Stimulated activated CD8-positive, alpha-beta memory T cell treated with anti-CD3 and anti-CD28 coated beads, Interleukin-15, amount 100 ng/mL, for 48 hours (primary cell): Measurements from ENCODE around the gene TMEM187.
"Not testable (repeated sequence)": the region's sequence is repeated elsewhere in the genome, so short reads cannot be mapped to it uniquely, and the experiment has no call there.

Experiments used
- DNase-seq, 2 donors: peaks; one replicate each; pipeline ENCODE4 v3.0.0-alpha.2; 2020; ENCODE audit warnings: low read depth in 2 of 2

The TMEM187 gene

DNA sequence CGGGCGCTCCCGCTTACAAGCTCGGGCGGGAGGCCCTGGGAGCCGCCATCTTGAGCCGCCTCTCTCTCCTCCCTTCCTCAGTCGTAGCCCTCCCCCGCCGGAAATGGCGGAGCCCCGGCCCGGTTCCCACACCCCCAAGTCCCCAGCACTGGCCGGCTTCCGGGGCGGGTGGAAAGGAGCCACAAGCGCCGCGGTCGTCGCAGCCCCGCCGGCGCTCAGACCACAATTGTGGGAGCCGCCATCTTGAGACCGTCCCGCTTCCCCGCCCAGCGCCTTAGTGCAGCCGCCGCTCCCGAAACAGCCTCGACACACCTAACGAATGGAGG, 1.5 kb upstream of the TMEM187 start:
- peak; percentile 77 to 90 for DNase-seq

DNA sequence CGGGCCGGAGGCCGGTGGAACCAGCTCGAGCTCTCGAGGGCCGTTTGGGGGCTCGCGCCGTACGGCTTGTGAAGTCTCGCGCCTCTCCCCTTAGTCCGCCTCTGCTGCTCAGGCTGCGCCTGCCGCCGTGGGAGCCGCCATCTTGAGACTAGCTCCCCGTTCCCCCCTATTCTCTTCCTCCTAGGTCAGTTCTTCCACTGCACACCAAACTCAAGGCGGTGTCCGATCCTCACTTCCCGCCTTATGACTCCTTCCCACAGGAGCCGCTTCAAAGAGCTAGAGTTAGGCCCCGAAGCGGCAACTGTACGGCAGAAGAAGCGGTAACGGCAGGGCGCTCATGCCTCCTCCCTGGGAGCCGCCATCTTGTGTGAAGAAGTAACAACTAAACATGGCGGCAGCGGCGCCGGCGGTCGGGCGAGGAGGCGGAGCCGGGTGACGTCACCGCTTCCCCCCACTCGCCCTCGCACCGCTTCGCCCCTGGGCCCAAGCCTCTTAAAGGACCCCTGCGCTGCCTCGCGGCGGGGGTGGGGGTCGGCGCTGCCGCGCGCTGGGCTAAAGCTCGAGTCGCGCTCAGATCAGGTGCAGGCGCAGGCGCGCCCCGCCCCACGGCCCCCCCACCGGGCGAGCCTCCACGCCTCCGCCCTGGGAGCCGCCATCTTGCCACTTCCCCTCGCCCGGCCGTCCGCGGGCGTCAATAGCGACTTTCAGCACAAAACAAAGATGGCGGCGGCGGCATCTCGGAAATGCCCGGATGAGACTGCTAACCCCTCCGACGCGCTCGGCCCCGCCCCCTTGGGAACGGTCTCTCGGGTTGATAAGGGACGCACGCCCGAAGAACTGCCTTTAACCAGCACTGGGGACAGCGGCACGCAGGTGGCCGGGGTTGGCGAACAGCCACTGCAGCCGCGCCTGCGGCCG, 845 bp upstream of the TMEM187 start, which contains the start of gene HCFC1:
HCFC1 (minus strand) TSS at position 369 of the 918 bp plus-strand sequence. CDS start 978 bp downstream, outside the sequence.
- peak; percentile 79 to 89 for DNase-seq

DNA sequence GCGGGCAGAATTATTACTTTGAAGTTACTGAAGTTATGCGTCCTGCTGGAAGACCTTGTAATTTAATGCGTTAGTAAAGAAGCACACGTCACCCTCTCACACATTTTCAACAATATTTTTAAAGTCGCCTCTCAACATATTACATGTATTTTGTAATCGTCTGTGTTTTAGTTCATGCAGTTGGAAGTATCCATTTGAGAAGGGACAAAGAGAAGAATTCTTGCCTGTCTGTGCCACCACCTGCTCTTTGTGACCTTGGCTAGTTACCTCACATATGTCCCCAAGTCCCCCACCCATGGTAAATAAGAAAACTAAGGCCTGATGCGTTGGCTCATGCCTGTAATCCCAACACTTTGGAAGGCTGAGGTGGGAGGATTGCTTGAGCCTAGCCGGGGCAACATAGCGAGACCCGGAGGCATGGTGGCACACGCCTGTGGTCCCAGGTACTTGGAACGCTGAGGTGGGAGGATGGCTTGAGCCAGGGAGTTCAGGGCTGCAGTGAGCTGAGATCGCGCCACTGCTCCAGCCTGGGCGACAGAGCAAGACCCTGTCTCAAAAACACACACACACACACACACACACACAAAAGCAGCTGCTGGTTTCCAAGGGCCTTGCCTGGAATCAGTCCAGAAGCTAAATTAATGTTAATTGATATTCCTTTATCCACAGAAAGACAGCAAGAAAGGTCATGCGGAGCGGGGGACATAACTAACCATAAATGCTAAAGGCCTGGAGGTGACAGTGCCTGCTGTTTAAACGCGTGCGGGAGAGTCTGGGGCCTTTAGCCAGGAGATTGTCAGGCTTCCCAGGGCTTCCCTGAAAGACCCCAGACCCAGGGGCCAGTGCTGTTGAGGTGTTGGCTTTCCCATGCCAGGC, 811 bp downstream of the TMEM187 start:
- no peak for DNase-seq

DNA sequence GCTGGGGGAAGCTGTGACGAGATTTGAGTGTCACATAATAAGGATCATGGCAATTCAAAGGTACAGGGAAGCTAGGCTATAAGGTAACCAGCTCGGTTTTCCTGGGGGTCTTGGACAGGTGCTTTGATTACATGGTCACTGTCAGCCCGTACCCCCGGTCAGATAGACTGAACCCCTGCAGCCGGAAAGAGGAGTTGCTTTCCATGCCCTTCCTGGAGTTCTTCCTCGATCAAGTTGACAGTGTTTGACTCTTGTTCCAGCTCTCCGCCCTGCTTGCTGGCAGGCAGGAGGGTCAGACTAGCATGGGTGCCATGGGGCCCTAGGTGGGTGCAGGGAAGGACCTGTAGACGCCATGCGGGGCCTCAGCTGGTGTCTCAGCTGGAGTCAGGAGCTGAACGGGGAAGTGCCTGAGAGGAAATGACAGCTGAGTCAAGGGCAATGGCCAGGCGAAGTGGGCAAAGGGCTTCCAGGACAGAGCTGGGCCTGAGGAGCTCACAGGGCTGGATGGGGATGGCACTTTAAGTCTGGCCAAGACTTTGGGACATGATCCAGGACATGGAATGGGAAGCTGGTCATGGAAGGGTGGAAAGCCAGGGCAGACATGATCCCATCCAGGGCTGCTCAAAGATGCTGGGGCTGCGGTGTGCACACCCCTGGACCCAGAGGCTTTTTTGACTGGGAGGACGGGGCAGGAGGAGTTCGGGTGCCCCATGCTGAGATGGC, 1.6 kb downstream of the TMEM187 start:
- no peak for DNase-seq

DNA sequence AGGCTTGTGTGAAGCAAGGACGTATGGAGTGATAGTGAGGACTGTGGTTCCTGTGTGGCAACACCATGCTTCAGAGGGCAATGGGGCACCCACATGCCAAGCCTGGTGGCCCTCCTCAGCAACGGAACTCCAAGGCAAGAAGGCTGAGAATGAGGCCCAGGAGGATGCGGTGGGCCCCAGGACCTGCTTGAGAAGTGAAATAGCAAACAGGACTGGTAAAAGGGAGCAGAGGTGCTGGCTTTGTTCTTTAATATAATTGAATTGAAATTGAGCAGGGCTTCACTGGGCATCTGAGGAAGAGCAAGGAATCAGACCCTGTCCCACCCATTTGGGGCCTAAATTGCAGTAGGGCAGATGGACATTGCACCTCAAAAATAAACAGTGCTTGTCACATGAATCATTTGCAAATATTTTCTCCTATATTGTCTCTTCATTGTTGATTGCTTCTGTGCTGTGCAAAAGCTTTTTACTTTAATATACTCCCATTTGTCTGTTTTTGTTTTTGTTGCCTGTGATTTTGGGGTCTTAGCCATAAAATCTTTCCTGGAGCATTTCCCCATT, 2.3 kb downstream of the TMEM187 start:
- DNase-seq = no peak

DNA sequence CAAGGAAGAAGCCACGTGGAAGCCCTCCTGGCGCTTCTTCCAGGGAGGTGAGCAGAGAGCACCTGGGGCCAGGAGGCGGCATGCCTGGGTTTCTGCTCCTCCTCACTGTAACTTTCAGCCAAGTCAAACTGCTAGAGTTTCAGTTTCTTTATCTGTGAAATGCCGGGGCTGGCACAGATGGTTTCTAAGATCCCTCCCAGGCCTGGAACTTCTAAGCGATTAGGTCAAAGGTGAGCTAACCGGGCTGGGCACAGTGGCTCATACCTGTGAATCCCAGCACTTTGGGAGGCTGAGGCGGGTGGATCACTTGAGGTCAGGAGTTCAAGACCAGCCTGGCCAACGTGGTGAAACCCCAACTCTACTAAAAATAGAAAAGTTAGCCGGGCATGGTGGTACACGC, 7.8 kb downstream of the TMEM187 start:
- DNase-seq = not testable (repeated sequence)

DNA sequence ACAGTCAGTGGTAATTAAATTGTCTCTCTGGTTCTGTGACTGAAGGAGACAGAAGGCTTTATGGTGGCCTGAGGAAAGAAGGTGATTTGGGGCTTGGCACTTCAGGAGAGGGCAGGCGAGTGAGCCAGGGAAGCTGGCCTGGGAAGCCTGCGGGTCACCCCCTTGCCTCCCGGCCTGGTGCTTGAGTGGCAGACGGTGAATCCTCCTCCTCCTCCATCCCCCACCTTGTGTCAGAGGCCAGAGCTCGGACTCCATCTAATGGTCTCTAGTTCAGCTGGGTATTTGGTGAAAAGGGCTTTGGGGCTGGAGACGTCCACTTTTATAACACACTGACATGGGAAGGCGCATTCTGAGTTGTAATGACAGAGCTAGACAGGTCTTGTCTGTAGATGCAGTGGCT, 8.7 kb downstream of the TMEM187 start:
- DNase-seq = no peak

DNA sequence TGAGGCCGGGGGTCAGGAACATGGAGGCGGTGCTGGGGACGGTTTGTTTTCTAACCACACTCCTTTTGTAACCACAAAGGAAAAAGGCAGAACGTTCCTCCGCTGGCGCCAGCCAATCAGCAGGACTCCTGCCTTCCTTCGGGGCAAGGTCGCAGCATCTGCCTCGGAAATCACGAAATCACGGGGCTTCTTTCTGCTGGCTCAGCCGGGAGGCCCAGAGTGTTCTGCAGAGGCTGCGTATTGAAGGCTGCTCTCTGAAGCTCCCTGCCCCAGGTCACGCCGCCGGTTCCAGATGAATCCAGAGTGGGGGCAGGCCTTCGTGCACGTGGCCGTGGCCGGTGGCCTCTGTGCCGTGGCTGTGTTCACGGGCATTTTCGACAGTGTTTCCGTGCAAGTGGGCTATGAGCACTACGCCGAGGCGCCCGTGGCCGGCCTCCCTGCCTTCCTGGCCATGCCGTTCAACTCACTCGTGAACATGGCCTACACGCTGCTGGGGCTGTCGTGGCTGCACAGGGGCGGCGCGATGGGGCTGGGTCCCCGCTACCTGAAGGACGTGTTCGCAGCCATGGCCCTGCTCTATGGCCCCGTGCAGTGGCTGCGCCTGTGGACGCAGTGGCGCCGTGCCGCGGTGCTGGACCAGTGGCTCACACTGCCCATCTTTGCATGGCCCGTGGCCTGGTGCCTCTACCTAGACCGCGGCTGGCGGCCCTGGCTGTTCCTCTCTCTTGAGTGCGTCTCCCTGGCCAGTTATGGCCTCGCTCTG, 9.4 kb downstream of the TMEM187 start:
- peak; percentile 59 to 66 for DNase-seq

DNA sequence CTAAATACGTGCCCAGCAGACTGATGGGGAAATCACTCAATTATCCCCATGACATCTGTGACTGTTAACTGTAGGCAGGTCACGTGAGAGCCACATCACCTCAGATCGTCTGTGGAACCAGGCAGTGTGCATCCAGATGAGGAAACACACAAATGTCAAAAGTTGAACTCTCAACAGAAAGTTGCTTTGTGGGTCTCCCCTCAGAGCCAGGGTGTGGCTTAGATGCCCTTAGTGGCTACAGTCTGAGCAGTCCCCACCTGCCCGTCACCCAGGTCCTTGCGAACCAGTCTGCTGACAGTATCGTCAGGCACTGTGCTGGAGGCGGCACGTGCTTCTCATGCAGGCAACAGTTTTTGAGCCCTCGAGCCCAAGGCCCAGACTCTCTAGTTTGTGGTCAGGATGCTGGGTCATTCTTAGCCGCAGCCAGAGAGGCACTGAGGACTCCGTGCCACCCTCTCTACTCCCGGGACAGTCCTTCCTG, 10.8 kb downstream of the TMEM187 start:
- no peak for DNase-seq

DNA sequence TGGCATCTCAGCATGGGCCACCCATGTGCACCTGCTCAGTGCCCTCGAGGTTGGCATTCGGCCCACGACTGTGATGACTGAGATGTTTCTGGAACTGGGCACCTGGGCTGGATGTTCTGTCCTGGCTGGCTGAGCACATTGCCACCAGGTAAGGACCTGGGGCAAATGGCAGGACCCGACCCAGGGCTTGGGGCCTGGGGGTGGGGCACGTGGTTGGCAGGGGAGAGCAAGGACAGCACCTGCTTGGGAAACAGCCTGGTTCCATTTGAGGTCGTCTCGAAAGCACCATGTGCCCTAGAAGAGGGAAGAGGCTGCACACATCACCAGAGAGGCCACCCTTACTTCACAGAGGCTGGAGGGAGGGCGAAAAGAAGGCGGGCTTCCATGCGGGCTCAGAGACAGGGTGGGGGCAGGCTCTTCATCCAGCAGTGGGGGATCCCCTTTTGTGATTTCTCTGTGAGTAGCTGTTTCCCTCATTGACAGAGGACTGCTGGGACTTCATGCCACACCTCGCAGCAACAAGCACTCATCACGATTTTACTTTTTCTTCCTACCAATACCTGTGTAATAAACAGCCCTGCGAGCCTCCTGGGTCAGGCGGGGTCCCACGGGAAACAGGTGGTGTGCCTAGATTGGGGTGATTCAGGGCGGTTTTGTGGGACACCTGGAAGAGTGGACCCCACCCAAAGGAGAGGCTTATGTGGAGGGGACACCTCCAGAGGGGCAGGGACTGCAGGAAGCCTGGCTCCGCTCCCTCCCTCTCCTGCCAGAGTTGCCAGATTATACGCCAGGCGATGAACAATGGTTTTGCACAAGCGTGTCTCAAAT, 12.0 kb downstream of the TMEM187 start:
- no peak for DNase-seq

DNA sequence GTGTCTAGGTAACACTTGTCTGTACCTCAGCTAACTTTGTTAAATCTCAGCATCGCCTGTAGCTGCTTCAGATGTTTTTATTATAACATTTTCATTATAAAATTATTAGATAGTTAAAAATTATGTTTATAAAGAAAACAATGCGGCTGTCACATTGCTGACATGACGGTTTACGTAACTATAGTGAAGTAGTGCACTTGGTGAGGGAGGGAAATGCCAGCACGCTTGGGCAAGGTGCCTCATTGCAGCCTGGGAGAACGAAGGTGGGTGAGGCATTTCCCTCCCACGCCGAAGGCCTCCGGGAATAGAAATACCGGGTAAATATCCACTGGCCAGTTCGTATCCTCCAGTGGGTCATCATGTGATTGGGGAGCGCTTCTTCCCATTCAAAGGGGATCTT, 15.9 kb downstream of the TMEM187 start:
- DNase-seq = no peak

DNA sequence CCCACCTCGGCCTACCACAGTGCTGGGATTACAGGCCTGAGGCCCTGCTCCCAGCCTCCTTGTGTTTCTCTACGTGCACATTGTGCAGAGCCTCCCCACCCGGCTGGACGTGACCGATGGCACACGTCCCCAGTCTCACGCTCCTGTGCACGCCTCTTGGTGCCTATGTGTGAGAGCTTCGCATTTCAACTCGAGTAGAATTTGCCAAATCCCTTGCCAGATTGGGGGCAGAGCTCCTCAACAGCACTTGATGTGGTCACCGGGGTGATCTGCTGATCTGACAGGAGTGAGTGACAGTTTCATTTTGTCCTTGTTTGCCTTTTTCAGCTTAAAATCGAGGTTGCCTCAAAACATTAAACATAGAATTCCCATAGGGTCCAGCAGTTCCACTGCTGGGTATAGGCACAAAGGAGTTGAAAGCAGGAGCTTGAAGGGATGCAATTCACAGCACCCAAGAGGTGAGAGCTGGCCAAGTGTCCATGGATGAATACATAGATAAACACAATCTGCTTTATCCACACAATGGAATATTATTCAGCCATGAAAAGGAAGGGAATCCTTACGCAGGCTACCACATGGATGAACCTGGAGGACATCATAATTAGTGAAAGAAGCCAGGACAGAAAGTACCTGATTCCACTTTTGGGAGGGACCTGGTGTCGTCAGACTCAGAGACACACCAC, 17.6 kb downstream of the TMEM187 start:
- DNase-seq = no peak

DNA sequence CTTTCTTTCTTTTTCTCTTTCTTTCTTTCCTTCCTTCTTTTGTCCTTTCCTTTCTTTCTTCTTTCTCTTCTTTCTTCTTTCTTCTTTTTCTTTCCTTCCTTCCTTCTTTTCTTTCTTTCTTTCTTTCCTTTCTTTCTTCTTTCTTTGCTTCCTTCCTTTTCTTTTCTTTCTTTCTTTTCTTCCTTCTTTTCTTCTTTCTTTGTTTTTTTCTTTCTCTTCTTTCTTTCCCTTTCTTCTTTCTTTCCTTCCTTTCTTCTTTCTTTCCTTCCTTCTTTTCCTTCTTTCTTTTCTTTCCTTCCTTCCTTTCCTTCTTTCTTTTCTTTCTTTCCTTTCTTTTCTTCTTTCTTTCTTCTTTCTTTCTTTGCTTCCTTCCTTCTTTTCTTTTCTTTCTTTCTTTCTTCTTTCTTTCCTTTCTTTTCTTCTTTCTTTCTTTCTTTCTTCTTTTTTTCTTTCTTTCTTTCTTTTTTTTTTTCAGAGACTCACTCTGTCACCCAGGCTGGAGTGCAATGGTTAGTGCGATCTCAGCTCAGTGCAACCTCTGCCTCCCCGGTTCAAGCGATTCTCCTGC, 18.5 kb downstream of the TMEM187 start:
- no peak for DNase-seq

DNA sequence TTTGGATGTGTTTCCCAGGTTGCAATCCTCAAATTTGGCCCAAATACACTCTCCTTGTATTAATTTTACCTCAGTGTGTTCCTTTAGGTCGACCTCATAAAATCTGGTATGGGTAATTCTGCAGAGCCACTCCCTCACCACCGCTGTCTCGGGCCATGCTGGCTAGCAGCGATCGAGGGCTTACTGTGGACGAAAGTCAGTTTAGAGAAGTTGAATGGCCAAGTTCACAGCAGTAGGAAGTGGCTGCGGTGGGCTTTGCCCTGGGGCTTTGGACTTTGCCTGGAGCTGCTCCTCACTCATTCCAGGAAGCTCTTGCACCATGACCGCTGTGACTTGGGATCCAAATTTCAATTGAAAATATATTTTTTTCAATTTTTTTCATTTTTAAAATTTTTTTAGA, 19.6 kb downstream of the TMEM187 start:
- no peak for DNase-seq

DNA sequence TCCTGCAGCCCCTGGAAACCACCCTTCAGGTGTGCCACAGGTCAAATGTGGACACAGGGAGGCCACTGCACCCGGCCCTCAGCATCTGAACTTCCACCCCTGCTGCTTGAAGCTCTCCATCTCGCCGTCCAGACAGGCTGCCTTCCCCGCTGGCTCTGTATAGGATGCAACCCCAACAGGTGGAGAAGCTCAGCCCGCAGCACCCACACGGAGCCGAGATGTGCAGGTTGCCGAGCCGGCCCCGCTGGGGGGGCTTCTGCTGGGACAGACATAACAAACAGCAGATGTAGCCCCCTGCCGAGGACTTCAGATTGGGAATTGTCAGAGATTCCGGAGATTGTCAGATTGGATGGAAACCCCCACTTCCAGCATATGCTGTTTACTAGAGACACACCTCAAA, 20.5 kb downstream of the TMEM187 start:
- no peak for DNase-seq

DNA sequence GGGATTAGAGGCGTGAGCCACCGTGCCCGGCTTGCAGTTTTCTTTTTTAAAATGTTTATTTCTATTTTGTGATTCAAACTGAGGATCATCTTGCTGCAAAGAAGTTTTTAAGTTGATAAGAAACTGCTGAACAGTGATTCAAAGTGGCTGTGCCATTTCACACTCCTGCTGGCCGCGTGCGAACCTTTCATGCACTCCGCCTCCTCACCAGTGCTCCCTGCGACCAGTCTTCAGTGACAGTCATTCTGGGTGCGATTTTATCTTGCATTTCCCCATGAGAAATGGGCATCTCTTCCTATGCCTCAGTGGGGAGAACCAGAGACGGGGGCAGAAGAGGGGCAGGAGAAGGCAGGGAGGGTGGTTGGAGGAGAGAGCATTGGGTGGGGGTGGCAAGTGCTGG, 21.4 kb downstream of the TMEM187 start:
- DNase-seq = no peak

DNA sequence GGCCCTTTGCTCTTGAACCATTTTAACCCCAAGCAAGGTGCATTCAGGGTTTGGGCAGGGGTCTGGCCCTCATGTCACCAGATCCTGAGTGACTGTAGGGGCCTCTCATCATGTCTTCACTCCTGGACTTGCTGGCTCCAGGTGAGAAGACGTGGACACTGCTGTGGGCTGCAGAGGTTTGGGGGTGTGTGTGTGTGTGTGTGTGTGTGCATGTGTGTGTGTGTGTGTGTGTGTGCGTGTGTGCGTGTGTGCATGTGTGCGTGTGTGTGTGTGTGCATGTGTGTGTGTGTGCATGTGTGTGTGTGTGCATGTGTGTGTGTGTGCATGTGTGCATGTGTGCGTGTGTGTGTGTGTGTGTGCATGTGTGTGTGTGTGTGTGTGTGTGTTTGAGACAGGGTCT, 21.8 kb downstream of the TMEM187 start:
- DNase-seq = not testable (repeated sequence)

DNA sequence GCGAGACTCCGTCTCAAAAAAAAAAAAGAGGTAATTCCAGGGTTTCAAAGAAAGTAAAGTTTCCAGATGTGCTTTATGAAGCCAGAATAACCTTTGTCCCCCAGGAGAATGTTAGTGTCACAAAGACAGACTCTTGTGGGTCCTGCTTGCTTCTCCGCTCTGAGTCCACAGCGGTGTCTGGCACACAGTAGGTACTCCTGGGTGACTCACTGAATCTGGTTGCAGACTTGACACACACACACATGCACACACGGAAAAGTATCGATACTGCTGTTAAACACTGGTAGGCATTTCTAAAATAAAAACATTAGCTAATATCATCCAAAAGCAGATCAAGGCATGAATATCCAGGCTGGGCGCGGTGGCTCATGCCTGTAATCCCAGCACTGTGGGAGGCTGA, 22.9 kb downstream of the TMEM187 start:
- no peak for DNase-seq
